HEK293T (cell line): ENCODE results near the gene FAM171A2.
A peak's percentile ranks its signal among the peaks of the same experiment; 100 is the strongest.
"Not testable (repeated sequence)": the region's sequence is repeated elsewhere in the genome, so short reads cannot be mapped to it uniquely, and the experiment has no call there.

Experiments
- CTCF ChIA-PET: fragments of 350-600 bp; formaldehyde crosslinking; extraction: SDS; loops from one replicate; lab custom pipeline; 2021; ENCODE audit warnings: antibody characterized with exemption, inconsistent platforms; lab: Yijun Ruan, JAX
- POLR2A ChIA-PET: fragments of 350-600 bp; formaldehyde crosslinking; extraction: SDS; loops from one replicate; lab custom pipeline; 2020; ENCODE audit warnings: antibody characterized with exemption, inconsistent platforms; lab: Yijun Ruan, JAX
- DNase-seq: peaks from one replicate; pipeline ENCODE4 v3.0.0; 2012; ENCODE audit warnings: mixed read lengths; ENCODE audit errors: extremely low spot score
- ARNT ChIP-seq: fragments of 450-650 bp; IDR thresholded peaks from 2 replicates; pipeline ENCODE4 v1.6.1; 2017; ENCODE audit warnings: mild to moderate bottlenecking
- BHLHE40 ChIP-seq: fragments of 450-650 bp; IDR thresholded peaks from 2 replicates; pipeline ENCODE4 v1.6.1; 2016; ENCODE audit warnings: mild to moderate bottlenecking, moderate library complexity, borderline replicate concordance
- CTBP1 ChIP-seq: fragments of 450-650 bp; IDR thresholded peaks from 2 replicates; pipeline ENCODE4 v1.6.1; 2016; ENCODE audit warnings: borderline replicate concordance
- ELF4 ChIP-seq: fragments of 450-650 bp; IDR thresholded peaks from 2 replicates; pipeline ENCODE4 v1.6.1; 2017; ENCODE audit warnings: antibody characterized with exemption
- FOXA1 ChIP-seq: fragments of 450-650 bp; IDR thresholded peaks from 2 replicates; pipeline ENCODE4 v1.6.1; 2016; ENCODE audit warnings: mild to moderate bottlenecking
- FOXK2 ChIP-seq: fragments of 450-650 bp; IDR thresholded peaks from 2 replicates; pipeline ENCODE4 v1.6.1; 2016; ENCODE audit warnings: mild to moderate bottlenecking
- FOXM1 ChIP-seq: fragments of 450-650 bp; IDR thresholded peaks from 2 replicates; pipeline ENCODE4 v1.6.1; 2017; ENCODE audit warnings: mild to moderate bottlenecking, borderline replicate concordance
- HDGF ChIP-seq: fragments of 450-650 bp; IDR thresholded peaks from 2 replicates; pipeline ENCODE4 v1.6.1; 2017; ENCODE audit warnings: antibody characterized with exemption, borderline replicate concordance
- L3MBTL2 ChIP-seq: fragments of 450-650 bp; conservative IDR thresholded peaks from 2 replicates; pipeline ENCODE4 v1.6.1; 2016; ENCODE audit warnings: mild to moderate bottlenecking
- LEF1 ChIP-seq: fragments of 450-650 bp; IDR thresholded peaks from 2 replicates; pipeline ENCODE4 v1.6.1; 2017; ENCODE audit warnings: mild to moderate bottlenecking, borderline replicate concordance
- NFRKB ChIP-seq: fragments of 450-650 bp; IDR thresholded peaks from 2 replicates; pipeline ENCODE4 v1.6.1; 2016; ENCODE audit warnings: mild to moderate bottlenecking, moderate library complexity
- PKNOX1 ChIP-seq: fragments of 450-650 bp; IDR thresholded peaks from 2 replicates; pipeline ENCODE4 v1.6.1; 2016
- SP1 ChIP-seq: fragments of 450-650 bp; IDR thresholded peaks from 2 replicates; pipeline ENCODE4 v1.6.1; 2017
- SUZ12 ChIP-seq: fragments of 450-650 bp; IDR thresholded peaks from 2 replicates; pipeline ENCODE4 v1.6.1; 2016; ENCODE audit warnings: mild to moderate bottlenecking
- TARDBP ChIP-seq: fragments of 450-650 bp; IDR thresholded peaks from 2 replicates; pipeline ENCODE4 v1.6.1; 2016
- ZNF384 ChIP-seq: fragments of 450-650 bp; IDR thresholded peaks from 2 replicates; pipeline ENCODE4 v1.6.1; 2016

Gene FAM171A2

GRCh38 chr17:44372036-44372435 is 8.4 kb upstream of the FAM171A2 start:
- no peak for TF ChIP-seq SP1
- TF ChIP-seq LEF1: no peak
- TF ChIP-seq SUZ12: no peak
- no peak for TF ChIP-seq L3MBTL2
- TF ChIP-seq ARNT: no peak
- TF ChIP-seq PKNOX1: no peak
- ChIA-PET CTCF (interaction anchor here (0.6 kb wide), 1 partner anchor 434 kb away, joined by 5 read pairs; no protein-coding TSS in a partner anchor), POLR2A (interaction anchor here (0.7 to 0.8 kb wide), 2 partner anchors 9 to 13 kb away, joined by 3 read pairs; no protein-coding TSS in a partner anchor)
- no peak for DNase-seq

GRCh38 chr17:44369414-44370023 is 5.9 kb upstream of the FAM171A2 start:
- POLR2A ChIA-PET: interaction anchor here (1.0 to 2.0 kb wide), 5 partner anchors 13 to 142 kb away, joined by 3 to 5 read pairs (median 3); partner anchors contain the start of gene GPATCH8

GRCh38 chr17:44368391-44369243 is 5.0 kb upstream of the FAM171A2 start:
- CTCF ChIA-PET: interaction anchor here (0.7 kb wide), 1 partner anchor 30 kb away, joined by 3 read pairs; no protein-coding TSS in a partner anchor
- POLR2A ChIA-PET: interaction anchor here (1.0 to 2.0 kb wide), 4 partner anchors 16 to 143 kb away, joined by 3 to 5 read pairs (median 3); partner anchors contain the start of gene GPATCH8

More at GRCh38 chr17:44369414-44370023, 5.9 kb upstream of the FAM171A2 start:
- DNase-seq: not testable (repeated sequence)
- CTCF ChIA-PET: interaction anchor here (0.7 to 1.4 kb wide), 3 partner anchors 7 to 30 kb away, joined by 3 to 4 read pairs (median 4); no protein-coding TSS in a partner anchor
- peak; percentile 64 for TF ChIP-seq PKNOX1

GRCh38 chr17:44367231-44367979 is 3.8 kb upstream of the FAM171A2 start:
- no peak for DNase-seq
- CTCF ChIA-PET: interaction anchor here (1.0 to 1.7 kb wide), 2 partner anchors 9 to 156 kb away, joined by 3 to 4 read pairs; no protein-coding TSS in a partner anchor
- TF ChIP-seq SUZ12 (no peak), ZNF384 (no peak), PKNOX1 (no peak), FOXA1 (no peak), NFRKB (no peak), HDGF (no peak), ARNT (no peak), SP1 (no peak), L3MBTL2 (no peak), ELF4 (no peak), BHLHE40 (no peak), FOXK2 (no peak), TARDBP (no peak), CTBP1 (no peak), FOXM1 (no peak), LEF1 (no peak)
- POLR2A ChIA-PET: interaction anchor here (0.6 to 0.8 kb wide), 2 partner anchors 9 to 94 kb away, joined by 3 to 4 read pairs; no protein-coding TSS in a partner anchor

More at GRCh38 chr17:44368391-44369243, 5.0 kb upstream of the FAM171A2 start:
- not testable (repeated sequence) for DNase-seq

- POLR2A ChIA-PET, DNase-seq, CTCF ChIA-PET: not testable (repeated sequence)
These were observed 1.4 kb upstream of the FAM171A2 start for GRCh38 chr17:44365051-44365450.

- peak; percentile 52 for DNase-seq
- ChIA-PET POLR2A (interaction anchor here (0.5 to 3.2 kb wide), 10 partner anchors 8 to 354 kb away, joined by 3 to 12 read pairs (median 4); partner anchors contain the start of genes GRN and UBTF), CTCF (interaction anchor here (0.6 to 1.2 kb wide), 13 partner anchors 10 to 879 kb away, joined by 3 to 5 read pairs (median 3); partner anchors contain the start of genes DHX8 and SLC25A39)
- TF ChIP-seq ARNT: no peak
- no peak for TF ChIP-seq ELF4
- no peak for TF ChIP-seq LEF1
- no peak for TF ChIP-seq FOXK2
- no peak for TF ChIP-seq PKNOX1
- no peak for TF ChIP-seq NFRKB
- no peak for TF ChIP-seq SUZ12
These were observed 572 bp downstream of the FAM171A2 start for GRCh38 chr17:44362949-44363612.
